ENCODE measurements around the gene RAB3A.

The RAB3A gene

DNA sequence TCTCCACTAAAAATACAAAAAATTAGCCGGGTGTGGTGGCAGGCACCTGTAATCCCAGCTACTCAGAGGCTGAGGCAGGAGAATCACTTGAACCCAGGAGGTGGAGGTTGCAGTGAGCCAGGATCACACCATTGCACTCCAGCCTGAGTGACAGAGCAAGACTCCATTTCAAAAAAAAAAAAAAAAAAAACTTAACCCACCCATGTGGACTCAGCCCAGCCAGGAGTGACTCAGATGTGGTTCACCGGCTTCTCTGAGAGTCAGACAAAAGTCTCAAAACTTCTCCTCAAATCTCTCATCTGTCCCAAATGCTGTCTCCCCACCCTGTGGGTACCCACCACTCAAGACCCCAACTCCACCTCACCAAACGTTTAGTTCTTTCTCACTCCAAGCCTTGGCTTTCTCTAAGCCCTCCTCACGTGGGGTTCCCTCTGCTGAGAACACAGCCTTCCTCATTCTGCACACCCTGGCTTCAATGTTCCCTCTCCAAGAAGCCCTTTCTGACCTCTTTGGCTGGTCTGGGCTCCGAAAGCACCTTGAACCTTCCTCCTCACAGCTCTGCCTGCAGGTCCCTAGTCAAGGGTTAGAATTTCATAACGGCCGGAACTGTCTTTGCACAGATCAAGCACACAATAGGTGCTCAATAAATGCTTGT, 11.1 kb upstream of the RAB3A start:
- TF ChIP-seq GATA3 (IDR thresholded peaks at IDR 0.05; ENCODE audit: low read depth, low read length) (no peak), GATA2 (IDR thresholded peaks at IDR 0.05; ENCODE audit: low read depth, low read length) (no peak)

DNA sequence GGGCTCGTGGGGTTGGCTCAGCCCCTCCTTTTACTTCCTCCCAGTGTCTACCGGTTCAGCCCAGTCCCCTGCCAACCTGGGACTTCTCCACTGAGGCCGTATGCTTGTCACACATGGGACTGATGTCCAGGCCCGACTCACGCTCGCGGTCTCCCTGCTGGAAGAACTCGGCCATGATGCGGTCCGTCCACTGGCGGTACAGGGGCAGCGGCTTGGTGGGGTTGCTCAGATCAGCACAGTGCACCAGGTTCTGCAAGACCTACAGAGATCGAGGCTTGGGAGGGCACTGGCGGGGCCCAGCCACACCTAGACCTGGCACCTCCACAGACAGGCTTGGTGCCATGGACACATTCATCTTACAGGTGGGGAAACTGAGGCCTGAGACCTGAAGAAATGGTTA, 7.8 kb upstream of the RAB3A start:
- TF ChIP-seq GATA2 (IDR thresholded peaks at IDR 0.05; ENCODE audit: low read depth, low read length) (no peak), GATA3 (IDR thresholded peaks at IDR 0.05; ENCODE audit: low read depth, low read length) (no peak)

DNA sequence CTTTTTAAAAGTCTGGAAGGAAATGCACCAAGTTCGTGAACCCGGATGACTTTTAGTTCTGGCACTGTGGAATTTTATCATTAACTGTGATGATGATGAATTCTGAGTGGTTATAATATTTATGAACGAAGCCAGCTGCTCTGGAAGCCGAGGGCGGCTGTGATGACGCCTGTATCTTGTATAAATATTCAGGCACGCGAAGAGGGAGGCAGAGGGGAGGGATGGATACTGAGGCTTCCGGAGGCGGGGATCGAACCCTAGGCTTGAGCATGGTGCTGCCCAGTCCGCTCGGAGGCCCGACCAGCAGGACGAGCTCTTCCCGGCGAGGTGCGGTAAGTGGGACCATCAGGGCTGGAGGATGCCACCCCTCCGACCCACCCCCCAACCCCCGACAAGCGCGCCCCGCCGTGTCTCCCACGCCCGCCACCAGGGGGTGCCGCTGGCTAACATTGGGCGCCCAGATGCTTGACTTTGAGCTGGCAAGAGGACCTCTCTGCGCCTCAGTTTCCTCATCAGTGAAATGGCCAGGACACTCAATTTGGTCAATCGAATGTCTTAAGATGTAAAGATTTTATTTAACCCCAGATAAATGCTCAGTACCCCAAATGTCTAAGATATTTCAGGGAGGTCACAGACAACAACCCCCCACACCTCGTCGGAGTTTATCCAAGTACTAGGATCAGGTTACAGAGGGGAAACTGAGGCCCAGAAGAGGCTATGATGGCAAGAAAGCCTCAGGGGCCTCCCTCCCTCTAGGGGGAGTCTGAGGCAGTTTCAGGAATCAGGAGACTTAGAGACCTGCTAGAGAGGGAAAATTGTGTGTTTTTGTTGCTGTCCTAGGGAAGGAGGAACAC, 4.5 kb upstream of the RAB3A start:
- TF ChIP-seq GATA2 (IDR thresholded peaks at IDR 0.05; ENCODE audit: low read depth, low read length) = no peak

DNA sequence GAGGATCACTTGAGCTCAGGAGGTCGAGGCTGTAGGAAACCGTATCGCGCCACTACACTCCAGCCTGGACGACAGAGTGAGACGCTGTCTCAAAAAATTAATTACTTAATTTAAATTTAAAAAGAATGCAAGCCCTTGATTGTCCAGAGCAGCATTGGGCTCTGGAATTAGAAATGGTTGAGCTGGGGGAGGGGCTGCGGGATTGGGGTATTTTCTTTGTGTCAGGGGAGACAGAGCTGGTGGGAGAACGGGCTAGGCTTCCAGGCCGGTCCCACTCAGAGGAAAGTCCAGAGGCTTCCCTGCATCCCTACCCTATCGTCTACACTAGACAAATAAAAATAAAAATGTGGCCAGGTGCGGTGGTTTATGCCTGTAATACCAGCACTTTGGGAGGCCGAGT, 2.2 kb upstream of the RAB3A start:
- TF ChIP-seq GATA3 (IDR thresholded peaks at IDR 0.05; ENCODE audit: low read depth, low read length) (no peak), GATA2 (IDR thresholded peaks at IDR 0.05; ENCODE audit: low read depth, low read length) (no peak)

DNA sequence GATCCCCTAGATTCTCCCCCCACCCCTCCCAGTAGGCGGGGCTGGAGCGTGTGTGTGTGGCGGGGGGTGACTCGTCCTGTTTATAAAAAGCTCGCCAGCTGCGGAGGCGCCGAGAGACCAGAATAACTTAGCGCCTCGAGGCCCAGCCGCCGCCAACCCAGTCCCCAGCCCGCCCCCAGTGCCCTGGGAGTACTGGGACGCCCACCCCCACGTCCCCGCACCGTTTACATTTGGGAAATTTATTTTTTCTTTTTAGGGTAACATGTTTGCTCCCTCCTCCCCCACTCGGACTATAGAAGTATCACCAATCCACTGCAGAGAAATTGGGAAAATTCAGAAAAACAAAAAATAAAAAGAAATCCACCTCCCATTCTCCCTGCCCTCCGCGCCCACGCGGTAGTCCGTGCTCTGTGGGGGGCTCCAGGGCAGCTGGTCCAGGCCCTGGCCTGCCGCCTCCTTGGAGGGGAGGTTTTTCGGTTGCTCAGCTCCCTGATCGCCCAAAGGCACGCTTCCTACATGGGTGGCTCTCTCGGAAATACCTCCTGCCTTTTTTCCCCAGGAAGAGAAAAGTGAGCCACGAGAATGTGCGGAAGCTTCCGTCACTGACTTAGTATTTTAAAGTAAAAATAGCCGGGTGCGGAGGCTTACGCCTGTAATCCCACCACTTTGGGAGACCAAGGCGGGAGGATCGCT, 1.5 kb upstream of the RAB3A start:
- TF ChIP-seq GATA2 (IDR thresholded peaks at IDR 0.05; ENCODE audit: low read depth, low read length) = no peak

DNA sequence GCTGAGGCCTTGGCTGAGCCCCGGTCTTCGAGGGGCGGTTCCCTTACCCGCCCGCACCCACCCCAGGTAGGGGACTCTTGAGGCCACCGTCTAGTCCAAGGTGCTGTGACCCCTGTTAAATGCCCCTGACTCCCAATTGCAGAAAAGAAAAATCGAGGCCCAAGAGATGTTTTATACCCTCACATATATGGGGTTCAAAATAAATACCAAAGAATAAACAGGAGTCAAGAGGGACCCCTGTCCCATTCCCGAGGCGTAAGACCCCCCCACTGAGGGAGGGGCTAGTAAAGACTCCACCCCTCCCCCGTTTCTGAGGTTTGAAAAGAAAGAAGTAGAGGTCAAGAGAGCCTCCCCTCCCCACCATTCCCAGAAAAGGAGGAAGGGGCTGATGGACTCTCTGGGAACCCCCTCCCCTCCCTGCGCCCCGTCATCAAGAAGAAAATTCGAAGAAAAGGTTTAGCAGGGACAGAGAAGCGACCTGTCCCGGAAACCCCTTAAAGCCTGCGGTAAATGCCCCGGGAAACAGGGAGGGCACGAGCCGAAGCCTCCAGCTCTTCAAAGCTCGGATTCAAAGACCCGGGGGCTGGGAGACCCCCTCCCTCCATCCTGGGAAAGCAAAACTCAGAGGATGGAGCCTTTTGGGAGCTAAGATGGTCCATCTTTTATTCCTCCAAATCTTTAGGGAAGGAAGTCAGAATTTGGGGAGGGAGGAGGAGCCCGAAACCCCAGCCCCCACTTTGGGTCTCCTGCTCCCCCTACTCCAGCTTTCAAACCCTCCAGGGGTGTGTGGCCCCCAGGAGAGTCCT, 755 bp upstream of the RAB3A start:
- TF ChIP-seq GATA3 (IDR thresholded peaks at IDR 0.05; ENCODE audit: low read depth, low read length) (no peak), GATA2 (IDR thresholded peaks at IDR 0.05; ENCODE audit: low read depth, low read length) (no peak)

DNA sequence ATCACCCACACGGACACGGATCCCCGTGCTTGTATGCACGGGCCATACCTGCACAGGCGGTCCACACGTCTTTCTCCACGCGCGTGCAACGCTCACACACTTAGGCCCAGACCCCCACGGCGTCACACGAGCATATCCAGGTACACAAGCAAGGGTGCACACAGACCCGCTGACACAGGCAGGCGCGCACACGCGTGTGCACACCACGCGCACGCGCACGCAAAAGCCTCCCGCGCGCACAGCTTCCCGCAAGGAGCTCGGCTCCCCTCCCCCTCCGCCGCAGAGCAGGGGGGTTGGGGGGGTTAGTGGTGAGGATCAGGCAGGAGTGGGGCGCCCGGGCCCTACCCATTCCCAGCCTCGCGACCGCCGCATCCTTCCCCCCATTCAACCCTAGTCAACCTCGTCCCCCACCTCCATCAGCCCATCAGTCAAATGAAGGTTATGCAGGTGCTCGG, 407 bp downstream of the RAB3A start:
- TF ChIP-seq GATA3 (IDR thresholded peaks at IDR 0.05; ENCODE audit: low read depth, low read length) = no peak

DNA sequence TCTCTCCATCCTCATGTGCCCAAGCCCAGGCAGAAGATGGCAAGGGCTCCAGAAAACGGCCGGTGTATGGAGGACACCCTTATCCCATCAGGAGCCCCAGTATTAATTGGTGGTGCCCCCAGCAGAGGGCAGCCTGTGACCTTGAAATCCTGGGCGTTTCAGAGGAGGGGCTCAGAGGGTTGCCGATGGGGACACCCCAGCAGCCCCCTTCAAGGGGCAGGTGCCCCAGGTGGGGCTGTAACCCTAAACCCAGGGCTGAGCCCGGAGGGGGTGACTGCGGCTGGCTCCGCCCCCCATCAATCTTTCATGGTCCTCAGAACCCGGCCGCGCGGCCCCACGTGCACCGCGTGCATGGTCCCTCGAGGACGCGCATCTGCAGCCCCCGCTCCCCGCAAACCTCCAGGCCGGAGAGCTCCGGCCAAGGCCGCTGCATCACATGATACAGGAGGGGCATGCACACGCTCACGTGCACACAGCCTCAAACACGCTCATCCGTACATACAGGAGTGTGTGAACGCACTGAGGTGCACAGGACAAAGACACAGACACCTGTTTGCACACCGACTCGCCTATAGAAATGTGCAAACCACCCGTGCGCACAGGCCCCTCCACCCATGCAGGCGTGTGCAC, 949 bp downstream of the RAB3A start:
- no peak for TF ChIP-seq GATA3 (IDR thresholded peaks at IDR 0.05; ENCODE audit: low read depth, low read length)
- no peak for TF ChIP-seq GATA2 (IDR thresholded peaks at IDR 0.05; ENCODE audit: low read depth, low read length)

DNA sequence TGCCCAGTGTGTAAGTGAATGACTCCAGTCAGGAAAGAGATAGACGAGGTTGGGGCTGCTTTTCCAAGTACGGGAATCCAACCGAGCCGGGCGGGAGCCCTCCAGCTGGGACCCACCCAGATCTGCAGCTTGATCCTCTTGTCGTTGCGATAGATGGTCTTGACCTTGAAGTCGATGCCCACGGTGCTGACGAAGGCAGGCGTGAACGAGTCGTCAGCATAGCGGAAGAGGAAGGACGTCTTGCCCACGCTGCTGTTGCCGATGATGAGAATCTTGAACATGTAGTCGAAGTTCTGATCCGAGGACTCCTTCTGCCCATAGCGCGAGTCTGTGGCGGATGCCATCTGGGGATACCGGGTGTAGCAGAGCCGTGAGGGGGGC, 1.5 kb downstream of the RAB3A start:
- TF ChIP-seq GATA2 (IDR thresholded peaks at IDR 0.05; ENCODE audit: low read depth, low read length) (no peak), GATA3 (IDR thresholded peaks at IDR 0.05; ENCODE audit: low read depth, low read length) (no peak)

DNA sequence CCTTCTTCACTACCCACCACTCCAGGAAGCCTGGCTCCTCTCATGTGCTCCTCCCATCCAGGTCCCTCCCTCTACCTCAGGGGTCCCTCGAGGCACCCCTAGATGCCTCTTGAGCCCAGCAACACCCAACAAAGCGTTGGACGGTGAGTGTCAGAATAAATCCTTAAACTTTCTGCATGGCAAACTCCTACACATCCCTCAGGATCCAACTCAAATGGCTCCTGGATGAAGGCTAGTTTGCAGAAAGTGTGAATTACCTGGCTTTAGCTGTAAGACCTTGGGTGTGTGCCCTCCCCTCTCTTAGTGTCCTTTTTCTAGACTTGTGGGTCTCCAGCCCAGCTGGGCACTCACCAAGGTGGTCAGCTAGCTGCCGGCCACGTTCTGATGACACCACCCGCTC, 5.5 kb downstream of the RAB3A start:
- TF ChIP-seq GATA3 (IDR thresholded peaks at IDR 0.05; ENCODE audit: low read depth, low read length) = no peak
- no peak for TF ChIP-seq GATA2 (IDR thresholded peaks at IDR 0.05; ENCODE audit: low read depth, low read length)

DNA sequence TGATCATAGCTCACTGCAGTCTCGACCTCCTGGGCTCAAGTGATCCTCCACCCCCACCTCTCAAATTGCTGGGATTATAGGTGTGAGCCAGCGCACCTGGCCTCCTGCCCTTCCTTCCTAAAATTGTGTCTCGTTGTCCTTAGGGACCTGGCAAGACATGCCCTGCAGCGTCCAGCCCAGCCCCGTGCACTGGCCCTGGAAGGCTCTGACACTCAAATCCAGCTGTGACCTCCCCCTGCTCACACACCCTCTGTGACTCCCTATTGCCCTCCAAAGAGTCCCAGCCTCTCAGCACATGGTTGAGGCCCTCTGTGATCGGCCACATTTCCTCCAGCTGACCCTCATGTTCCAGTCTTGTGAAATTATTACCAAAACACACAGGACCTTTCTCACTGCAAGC, 5.9 kb downstream of the RAB3A start:
- TF ChIP-seq GATA3 (IDR thresholded peaks at IDR 0.05; ENCODE audit: low read depth, low read length) (no peak), GATA2 (IDR thresholded peaks at IDR 0.05; ENCODE audit: low read depth, low read length) (no peak)

DNA sequence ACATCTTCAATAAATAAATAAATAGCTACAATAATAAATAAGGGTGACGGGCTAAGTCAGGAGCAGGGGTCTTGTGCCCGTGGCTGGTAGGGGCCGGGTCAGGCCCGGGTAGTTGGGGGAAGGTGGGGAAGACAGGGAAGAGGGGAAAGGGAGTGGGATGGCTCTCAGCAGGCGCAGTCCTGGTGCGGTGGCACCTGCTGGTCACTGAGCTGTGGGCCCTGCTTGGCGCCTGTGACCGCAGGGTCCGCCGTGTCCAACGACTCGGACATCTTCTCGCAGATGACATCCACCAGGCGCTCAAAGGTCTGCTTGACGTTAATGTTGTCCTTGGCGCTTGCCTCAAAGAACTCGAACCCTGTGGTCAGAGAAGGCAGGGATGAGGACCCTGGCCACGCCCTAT, 6.5 kb downstream of the RAB3A start:
- TF ChIP-seq GATA3 (IDR thresholded peaks at IDR 0.05; ENCODE audit: low read depth, low read length) = no peak
- no peak for TF ChIP-seq GATA2 (IDR thresholded peaks at IDR 0.05; ENCODE audit: low read depth, low read length)

DNA sequence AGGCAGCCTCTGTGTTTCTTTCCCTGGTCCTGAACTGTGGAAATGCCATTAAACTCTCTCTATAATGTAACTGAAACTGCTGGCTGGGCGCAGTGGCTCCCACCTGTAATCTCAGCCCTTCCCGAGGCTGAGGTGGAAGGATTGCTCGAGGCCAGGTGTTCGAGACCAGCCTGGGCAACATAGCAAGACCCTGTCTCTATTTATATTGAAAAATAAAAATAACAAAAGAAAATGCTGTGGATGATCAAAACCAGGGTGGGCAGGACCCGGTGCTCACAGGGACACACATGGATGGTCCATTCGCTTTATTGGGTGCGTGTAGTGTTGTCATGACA, 7.4 kb downstream of the RAB3A start:
- no peak for TF ChIP-seq GATA3 (IDR thresholded peaks at IDR 0.05; ENCODE audit: low read depth, low read length)
- TF ChIP-seq GATA2 (IDR thresholded peaks at IDR 0.05; ENCODE audit: low read depth, low read length) = no peak

Data from SH-SY5Y (cell line).